Left forelimb (tissue), 1 donor: Measurements from ENCODE around the gene LYG2.
"Not testable (repeated sequence)": the region's sequence is repeated elsewhere in the genome, so short reads cannot be mapped to it uniquely, and the experiment has no call there.

Source experiments
- DNase-seq: peaks from one replicate; pipeline ENCODE4 v3.0.0-alpha.2; 2018; ENCODE audit warnings: low spot score

The LYG2 gene, protein sequence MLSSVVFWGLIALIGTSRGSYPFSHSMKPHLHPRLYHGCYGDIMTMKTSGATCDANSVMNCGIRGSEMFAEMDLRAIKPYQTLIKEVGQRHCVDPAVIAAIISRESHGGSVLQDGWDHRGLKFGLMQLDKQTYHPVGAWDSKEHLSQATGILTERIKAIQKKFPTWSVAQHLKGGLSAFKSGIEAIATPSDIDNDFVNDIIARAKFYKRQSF

DNA sequence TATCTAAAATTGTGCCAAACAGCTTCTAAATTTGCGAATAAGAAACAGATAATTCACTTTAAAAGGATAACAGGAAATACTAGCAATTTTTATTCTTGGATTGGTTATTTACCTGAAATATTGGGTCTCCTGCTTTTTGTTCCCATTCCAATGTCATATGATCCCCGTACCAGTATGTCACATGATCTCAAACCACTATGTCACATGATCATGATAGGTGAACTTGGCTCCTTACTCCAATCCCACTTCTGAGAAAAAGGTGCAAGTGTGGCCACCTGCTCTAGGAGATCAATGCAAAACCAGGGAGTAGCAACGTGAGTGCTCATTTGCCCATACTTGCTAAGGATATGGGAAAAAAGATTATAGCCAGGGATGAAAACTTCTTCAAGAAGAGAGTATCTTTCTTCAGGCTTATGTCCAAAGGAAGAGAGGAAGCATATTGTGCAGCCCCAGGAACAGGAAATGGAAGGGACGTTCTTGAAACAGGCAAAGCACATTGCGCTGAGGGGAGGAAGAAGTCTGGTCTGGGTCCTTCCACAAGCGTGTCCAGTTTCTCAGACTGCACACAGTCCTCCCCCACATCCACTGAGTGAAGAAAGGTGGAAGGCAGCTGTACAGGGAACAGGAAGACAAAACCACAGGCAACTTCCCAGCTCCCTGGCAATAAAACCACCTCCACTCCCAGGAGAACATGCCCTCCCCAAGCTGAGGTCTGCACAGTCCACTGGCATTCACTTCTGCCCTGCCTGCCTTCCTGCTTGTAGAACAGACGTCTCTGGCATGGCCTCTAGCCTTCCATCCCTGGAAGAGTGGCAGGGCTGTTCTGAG is at the start of gene LYG2:
Gene LYG2 (minus strand): TSS at position 176 of the 828 bp plus-strand sequence. CDS start 1,406 bp downstream, outside the sequence.
- no peak for DNase-seq

DNA sequence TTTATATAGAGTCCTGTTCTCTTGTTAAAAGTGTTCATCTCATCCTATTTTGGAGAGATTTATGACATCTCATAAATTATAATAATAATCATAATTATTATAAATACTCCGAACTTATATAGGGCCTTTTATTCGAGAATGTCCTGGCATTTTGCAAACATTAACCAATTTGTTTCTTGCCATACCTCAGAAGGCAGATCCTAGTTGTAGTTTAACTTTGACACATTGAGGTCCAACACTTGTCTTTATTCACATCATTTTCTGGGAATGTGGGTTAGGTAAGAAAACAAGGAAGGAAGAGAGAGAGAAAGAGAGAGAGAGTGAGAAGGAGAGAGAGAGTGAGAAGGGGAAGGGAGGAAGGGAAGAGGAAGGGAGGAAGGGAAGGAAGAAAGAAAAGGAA is 45.6 kb upstream of the LYG2 start, which contains the start of gene LYG1:
Gene LYG1 (minus strand): TSS at position 101 of the 400 bp plus-strand sequence. CDS start 5,527 bp downstream, outside the sequence.
- DNase-seq, result not testable (repeated sequence)

DNA sequence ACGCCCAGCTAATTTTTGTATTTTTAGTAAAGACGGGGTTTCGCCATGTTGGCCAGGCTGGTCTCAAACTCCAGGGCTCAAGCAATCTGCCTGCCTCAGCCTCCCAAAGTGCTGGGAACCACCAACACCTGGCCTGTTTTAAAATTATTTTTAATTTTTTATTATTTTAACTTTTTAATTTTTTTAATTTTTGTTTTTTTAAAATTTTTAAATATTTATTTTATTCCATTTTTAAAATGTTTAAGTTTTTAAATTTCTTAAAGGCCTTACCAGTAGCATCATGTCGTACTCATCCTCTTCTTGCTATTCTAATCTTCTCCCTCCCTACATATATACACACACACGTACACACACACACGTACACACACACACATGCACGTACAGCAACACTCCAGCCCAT is 44.1 kb upstream of the LYG2 start:
- no peak for DNase-seq

DNA sequence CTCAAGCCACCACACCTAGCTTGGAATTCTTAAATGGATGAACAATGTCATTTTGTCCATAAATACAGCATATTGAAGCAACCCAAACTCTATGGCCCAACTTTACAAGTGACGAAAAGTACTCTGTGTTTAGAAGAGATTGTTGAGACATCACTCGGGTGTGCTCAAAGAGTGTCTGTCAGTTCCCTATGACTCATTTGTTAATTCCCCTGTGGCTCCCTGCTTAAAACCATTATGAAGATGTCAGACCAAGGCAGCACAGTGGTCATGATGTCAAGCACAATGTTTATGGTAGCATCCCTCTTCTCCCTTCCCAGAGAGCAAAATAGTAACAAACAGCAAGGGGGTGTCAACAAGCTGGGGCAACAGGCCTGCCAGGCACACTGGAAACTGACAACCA is 42.5 kb upstream of the LYG2 start:
- no peak for DNase-seq

DNA sequence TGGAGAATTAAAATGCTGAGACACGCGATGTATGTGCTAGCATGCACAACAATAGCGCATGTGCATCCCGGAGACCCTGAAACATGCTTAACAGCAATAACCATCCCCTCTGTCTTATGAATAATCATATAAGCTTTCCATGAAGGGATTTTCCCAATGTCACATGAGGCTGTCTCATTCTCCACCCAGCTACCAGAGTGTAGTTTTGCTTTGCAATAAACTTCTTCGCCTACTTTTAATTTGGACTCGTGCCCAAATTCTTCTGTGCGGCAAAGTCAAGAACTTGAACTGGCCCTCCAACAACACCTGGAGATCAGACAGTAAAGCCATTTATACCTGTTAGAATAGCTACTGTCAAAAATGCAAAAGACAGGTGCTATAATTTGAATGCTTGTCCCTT is 30.1 kb upstream of the LYG2 start:
- no peak for DNase-seq

DNA sequence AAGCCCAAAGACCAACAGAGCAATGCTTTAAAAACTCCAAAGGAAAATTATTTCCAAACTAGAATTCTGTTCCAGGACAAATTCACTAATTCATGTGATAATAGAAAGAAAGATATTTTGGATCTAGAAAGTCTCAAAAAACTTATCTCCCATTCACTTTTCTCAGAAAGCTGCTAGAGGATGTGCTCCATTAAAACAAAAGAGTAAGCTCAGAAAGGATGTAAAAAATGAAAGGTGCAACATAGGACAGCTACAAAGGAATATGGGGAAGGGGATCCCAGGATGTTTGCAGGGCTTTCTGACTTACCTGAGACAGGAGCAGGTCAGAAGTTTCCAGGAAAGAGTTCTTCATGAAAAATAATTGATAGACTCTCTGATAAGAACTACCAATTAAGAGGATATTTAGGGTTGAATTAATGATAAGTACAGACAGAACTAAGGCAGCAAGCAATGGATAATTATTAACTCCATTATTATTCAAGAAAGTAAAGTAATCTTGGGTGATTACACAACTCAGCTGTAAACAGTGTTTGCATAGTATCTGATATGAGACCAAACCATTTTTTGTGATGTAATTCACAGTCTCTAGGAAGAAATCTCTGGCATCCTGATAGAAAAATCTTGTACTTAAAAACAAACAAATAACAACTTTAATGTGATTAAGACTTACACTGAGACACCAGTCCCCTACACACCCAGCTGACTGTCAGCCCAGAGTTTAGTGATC is 24.7 kb upstream of the LYG2 start:
- no peak for DNase-seq

DNA sequence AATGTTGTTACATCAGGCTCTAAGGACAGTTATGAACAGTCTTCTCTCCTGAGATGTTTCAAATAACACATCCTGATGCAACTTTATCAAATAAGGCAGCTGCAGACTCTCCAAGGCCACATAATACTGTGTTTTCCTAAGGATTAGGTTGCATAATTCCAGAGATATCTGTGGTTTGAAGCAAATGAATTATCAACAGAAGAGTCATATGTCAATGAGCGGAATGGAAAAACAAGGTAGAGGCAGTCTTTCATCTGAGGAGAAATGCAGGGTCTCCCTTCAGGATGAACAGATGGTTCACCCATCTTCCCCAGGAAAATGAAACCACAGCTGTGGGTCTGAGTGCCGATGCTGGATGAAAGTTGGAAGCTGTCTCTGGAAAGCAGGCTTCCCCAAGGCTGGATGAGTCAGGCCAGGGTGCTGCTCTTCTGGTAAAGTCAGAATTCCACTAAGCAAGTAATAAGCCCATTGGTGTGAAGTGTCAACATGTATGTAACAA is 23.4 kb upstream of the LYG2 start:
- DNase-seq, result no peak

DNA sequence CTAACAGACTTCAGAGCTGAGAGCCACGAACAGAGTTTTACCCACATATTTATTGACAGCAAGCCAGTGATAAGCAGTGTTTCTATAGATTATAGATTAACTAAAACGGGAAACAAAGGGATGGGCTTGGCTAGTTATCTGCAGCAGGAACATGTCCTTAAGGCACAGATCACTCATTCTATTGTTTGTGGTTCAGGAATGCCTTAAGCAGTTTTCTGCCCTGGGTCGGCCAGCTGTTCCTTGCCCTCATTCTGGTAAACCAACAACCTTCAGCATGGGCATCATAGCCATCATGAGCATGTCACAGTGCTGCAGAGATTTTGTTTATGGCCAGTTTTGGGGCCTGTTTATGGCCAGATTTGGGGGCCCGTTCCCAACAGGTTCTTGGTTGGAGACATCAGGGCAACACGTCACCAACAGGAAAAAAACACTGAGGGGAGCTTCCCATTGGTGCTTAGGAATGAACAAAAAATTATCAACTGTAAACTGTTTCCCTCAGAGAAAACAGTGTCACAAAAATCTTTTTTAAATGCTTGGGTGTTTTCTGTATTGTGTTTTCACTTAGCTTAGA is 22.8 kb upstream of the LYG2 start:
- not testable (repeated sequence) for DNase-seq

DNA sequence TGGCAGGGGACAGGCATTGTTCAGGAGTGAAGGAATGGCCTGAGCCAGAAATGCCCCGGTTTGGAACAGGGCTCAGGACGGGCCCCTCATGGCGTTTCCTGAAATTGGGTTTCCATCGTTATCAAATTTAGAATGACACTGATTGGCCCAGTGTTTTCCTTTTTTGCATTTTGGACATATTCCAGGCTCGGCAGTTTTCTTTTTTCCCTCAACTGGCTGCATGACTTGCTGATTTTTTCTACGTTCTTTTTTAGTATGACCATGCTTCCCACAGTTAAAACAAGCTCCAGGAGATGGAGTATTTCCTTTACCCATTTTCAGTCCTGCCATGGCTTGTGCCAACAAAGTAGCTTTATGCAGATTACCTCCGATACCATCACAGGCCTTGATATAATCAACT is 20.4 kb upstream of the LYG2 start:
- DNase-seq, result no peak

DNA sequence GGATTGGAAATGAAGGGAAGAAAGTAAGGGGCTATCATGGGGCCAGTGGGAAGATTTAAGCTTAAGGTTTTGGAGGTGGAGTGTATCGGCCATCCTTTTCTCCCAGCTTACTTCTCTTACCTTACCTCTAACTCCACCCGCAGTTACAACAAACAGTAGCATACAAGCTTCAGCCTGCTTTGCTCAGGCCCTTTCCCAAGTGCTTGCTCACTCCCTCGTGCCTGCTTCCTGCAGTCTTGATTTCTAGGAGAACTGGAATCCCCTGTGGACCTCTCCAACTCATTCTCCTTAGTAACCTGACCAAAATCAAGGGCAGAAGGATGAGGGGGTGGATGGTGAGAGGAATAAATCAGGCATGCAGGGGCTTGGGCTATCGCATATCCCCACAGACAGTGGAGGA is 5.8 kb upstream of the LYG2 start:
- DNase-seq, result no peak

DNA sequence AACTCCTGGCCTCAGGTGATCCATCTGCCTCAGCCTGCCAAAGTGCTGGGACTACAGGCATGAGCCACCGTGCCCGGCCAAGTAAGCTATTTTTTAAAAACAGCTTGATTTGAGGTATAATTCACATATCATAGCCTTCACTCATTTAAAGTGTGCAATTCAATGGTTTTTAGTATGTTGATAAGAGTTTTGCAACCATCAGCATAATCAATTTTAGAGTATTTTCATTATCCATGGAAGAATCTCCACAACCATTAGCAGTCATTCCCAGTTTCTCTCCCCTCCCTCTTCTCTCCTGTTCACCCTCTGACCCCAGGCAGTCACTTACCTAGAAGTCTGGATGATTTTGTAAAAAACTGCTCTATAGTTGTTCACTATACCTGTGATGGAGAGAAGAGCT is 4.7 kb upstream of the LYG2 start:
- no peak for DNase-seq

DNA sequence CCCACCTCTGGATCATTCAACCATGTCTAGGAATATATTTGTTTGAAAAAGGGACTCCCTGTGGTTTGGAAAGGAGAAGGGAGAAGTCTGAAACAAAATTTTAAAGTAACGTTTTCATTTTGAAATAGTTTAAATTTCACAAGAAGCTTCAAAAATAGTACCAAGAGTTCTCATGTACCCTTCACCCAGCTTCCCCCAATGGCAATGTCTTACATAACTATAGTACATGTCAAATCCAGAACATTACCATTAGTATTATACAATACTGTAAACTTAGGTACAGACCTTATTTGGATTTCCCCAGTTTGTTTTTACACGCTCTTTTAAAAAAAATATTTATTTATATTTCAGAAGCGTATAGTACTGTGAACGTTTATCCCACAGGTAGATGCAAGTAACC is 4.0 kb upstream of the LYG2 start:
- DNase-seq, result no peak

DNA sequence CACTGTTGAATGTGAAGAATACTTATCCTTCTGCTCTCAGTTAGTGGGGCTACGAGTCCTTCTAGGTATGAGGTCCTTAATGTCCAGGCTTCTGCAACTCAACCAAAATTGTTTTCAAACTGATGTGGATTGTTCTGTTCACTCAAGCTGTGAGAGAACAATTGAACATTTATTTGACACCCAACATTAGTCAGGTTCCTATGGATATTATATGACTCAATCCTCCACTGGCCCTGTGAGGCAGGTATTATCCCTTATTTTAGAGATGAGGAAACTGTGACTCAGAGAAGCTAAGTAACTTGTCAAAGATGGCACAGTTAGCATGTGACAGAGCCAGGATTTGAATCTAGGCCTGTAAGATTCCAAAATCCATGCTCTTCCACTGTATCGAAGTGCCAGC is 1.2 kb upstream of the LYG2 start:
- no peak for DNase-seq

DNA sequence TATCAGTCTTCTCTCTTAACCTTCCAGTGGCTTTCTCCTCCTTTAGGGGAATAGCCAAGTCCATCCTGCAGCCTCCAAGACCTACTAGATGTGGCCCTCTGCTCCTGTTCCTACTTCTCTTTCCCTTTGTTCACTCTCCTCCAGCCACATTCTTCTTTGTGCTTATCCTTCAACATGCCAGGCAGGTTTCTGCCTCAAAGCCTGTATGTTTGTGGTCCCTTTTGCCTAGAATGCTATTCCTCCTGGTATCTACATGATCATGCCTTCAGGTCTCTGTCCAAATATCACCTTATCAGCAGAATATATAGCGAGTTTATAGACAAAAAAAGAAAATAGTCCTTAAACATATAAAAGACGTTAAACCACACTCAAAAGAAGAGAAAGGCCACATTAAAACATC is 5.5 kb downstream of the LYG2 start:
- DNase-seq, result no peak

DNA sequence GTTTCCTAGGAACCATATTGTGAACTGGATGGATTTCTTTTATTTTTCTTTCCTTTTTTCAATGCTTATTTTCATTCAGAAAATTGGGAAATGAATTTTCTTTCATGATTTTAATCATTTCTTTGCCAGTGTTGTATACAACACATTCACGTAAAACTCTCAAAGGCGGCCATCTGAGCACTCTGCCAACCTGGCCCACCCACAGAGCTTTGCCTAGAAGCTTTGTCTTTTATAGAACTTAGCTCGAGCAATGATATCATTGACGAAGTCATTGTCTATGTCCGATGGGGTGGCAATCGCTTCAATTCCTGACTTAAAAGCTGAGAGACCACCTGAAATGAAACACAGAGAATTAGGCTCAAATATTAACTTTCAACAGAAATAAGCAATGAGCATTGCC is 13.3 kb downstream of the LYG2 start:
- no peak for DNase-seq

DNA sequence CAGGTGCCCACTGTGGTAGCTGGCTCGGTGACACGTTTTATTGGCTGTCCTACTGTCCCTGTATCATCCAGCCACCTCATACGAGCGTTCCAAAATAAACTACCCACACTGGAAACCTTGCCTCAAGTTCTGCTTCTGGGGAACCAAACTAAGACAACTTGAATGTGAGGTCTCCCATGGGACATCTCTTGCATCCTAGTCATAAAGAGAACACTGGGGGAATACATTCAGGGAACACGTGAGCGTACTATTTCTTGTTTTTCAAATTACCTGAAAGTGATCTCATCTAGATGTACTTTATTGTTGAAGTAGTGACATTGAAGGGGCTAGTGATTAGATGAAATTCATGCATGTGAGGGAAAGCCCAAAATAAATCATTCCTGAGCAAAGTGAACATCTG is 15.0 kb downstream of the LYG2 start:
- DNase-seq, result no peak

DNA sequence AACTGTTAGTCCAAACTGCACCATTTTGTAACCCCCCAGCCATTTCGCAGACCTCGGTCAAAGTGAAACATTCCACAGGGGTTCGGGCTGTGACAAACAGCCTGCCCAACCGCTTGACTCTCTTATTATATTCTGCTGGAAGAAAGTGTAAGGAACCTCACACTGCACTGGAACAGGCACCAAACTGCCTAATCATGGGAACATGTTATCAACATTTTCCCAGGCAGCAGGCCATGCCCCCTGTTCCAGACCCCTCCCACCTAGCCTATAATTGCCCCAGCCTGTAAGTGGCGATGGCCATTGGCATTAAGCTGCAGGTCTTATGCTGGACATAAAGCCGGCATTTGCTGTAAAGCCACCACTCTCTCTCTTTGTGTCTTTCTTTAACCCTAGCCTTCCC is 16.9 kb downstream of the LYG2 start:
- no peak for DNase-seq

DNA sequence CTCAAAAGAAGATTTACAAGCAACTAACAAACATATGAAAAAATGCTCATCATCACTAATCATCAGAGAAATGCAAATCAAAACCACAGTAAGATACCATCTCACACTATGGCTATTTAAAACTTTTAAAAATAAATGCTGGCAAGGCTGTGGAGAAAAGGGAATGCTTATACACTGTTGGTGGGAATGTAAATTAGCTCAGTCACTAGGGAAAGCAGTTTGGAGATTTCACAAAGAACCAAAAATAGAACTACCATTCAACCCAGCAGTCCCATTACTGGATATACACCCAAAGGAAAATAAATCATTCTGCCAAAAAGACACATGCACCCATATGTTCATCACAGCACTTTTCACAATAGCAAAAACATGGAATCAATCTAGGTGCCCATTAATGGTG is 22.3 kb downstream of the LYG2 start:
- DNase-seq, result not testable (repeated sequence)

DNA sequence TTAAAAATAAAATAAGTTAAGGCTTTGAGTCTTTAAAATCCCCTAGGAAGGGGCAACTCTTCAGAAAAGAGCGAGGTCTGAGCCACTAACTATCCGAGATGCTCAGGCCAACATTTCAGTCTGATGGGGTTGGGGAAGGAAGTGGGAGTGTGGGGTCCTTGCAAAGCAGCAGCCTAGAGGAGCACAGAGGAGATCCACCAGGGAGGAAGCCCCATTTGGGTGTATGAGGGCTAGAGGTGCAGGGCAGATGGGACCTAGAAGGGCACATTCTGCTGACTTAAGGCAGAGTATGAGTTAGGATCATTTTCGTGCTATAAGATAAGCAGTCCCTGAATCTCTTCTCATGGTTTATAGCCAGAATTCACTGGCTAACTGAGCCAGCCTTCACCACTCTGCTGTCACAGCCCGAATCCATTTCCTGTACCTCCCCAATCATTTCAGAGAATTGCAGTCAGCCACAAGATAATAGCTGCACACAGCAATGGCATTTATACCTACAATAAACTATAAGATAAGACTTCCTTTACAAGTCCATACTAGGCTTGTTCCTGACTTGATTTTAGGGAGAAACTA is 37.5 kb downstream of the LYG2 start:
- no peak for DNase-seq

DNA sequence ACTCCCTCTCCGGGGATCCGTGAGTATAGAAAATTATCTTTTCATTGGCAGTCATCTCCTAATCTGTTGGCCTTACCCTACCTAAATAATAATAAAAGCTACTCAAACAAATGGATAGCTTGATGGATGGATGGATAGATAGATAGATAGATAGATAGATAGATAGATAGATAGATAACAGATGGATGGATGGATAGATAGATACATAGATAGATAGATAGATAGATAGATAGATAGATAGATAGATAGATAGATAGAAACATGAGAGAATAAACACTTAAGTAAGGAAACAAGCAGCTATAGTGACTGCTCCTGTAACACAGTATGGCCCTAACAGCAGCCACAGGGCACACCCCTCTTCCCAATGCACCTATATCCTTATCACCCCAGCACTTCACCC is 39.4 kb downstream of the LYG2 start:
- no peak for DNase-seq

DNA sequence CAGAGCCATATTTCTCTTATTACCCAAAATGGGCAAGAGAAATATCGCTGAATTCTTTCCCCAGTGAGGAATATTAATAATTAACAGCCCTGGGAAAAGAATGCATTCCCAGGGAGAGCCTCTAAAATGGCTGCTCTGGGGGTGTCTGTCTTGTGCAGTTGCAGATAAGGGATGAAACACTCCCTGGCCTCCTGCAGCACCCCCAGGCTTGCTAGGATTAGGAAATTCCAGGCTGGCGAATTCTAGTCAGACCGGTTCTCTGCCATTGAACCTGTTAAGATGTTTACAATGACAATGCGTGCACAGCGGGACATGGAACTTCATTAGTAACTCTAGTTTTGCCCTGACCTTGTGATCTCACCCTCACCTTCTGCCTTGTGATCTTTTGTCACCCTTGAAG is 50.0 kb downstream of the LYG2 start:
- DNase-seq, result no peak
